Gastrocnemius medialis (tissue), 4 donors: ENCODE measurements around the gene CAMSAP2. TPM values are rescaled to one million over a fixed set of nuclear protein-coding genes. Genes with fewer than 3 reads are reported as not detected.

Experiments
- ATAC-seq, 2 donors: fragments of 150-250 bp; one replicate each; pipeline ENCODE4 v1.9.1; 2016
- DNase-seq, 2 donors: peaks; one replicate each; pipeline ENCODE4 v3.0.0-alpha.2; 2019
- H3K27ac ChIP-seq, 4 donors: fragments of 200-600 bp; sonication (generic); 1 replicate in 1 of 4; 2 replicates in 3 of 4; pipeline ENCODE4 v1.5.1; 2016 to 2018; ENCODE audit warnings: mild to moderate bottlenecking in 2 of 4, moderate library complexity in 1 of 4
- H3K27me3 ChIP-seq, 3 donors: fragments of 200-600 bp; sonication (generic) in 2 of 3; 1 replicate in 1 of 3; 2 replicates in 2 of 3; pipeline versions ENCODE4 v1.5.1 to v1.6.0; 2016 to 2019; ENCODE audit warnings: mild to moderate bottlenecking in 1 of 3, moderate library complexity in 1 of 3
- H3K36me3 ChIP-seq, 2 donors: fragments of 200-600 bp; sonication (generic) in 1 of 2; one replicate each; pipeline ENCODE4 v1.5.1; 2017 to 2018
- H3K4me1 ChIP-seq, 2 donors: fragments of 200-600 bp; sonication (generic) in 1 of 2; one replicate each; pipeline ENCODE4 v1.5.1; 2016 to 2017; ENCODE audit warnings: mild to moderate bottlenecking in 2 of 2
- H3K4me3 ChIP-seq, 4 donors: fragments of 200-600 bp; sonication (generic) in 3 of 4; 1 replicate in 1 of 4; 2 replicates in 3 of 4; pipeline ENCODE4 v1.5.1; 2016 to 2019; ENCODE audit warnings: mild to moderate bottlenecking in 2 of 4
- H3K9me3 ChIP-seq, 3 donors: fragments of 200-600 bp; sonication (generic) in 2 of 3; 1 replicate in 1 of 3; 2 replicates in 2 of 3; pipeline ENCODE4 v1.5.1; 2016 to 2019
- CTCF ChIP-seq, 5 experiments: fragments of 450-650 bp in 3 of 5; fragments of 200-600 bp in 2 of 5; sonication (generic) in 2 of 5; IDR thresholded peaks in 4 of 5; conservative IDR thresholded peaks in 1 of 5; 1 replicate in 4 of 5; 2 replicates in 1 of 5; pipeline ENCODE4 v1.5.1; 2016 to 2019; ENCODE audit warnings: antibody characterized with exemption in 5 of 5, mild to moderate bottlenecking in 3 of 5, moderate library complexity in 3 of 5
- POLR2A ChIP-seq, 2 donors: fragments of 450-650 bp; IDR thresholded peaks; one replicate each; pipeline ENCODE4 v1.6.1; 2017; ENCODE audit warnings: antibody characterized with exemption in 2 of 2, mild to moderate bottlenecking in 2 of 2, moderate library complexity in 2 of 2
- in situ Hi-C, 4 donors: fragments of 200-750 bp; cut with MboI; loops; one replicate each; pipeline versions ENCODE4 v1.15.0 to v1.8.0; 2017; ENCODE audit warnings: low sequenced_read_pairs in 4 of 4
- intact Hi-C: fragments of 100-400 bp; cut with DNase I; formaldehyde crosslinking; loops from one replicate; pipeline ENCODE4 v1.15.1; 2023; ENCODE audit warnings: low total_unique reads
- total RNA-seq, 4 donors: library from RNA; depleted of rRNA; stranded (reverse); fragments of >200 nt; gene quantifications; one replicate each; pipeline versions ENCODE4 v1.1.0 to v1.2.3, GENCODE V29; 2016

Gene CAMSAP2
- total RNA-seq, 4 donors from 2014 or later = 39.3 to 63.9 (median 54.2) TPM

GRCh38 chr1:200850554-200850953, 111.9 kb downstream of the CAMSAP2 start:
- Histone ChIP-seq H3K9me3 (no peaks in the 10 kb centered on the region), H3K36me3 (peaks cover 0 to 68% of the 10 kb centered on the region in 2 donors), H3K27me3 (no peaks in the 10 kb centered on the region), H3K4me1 (no peaks in the 10 kb centered on the region), H3K4me3 (no peak overlapping the region), H3K27ac (no peak overlapping the region)
- ATAC-seq (no peak), DNase-seq (no peak)
- in situ Hi-C loops (no loop called here), intact Hi-C loops (no loop called here)
- TF ChIP-seq CTCF (IDR thresholded peaks at IDR 0.05 in 4 of 5, conservative IDR thresholded peaks at IDR 0.05 in 1 of 5) (no peak), POLR2A (IDR thresholded peaks at IDR 0.05) (no peak)

GRCh38 chr1:200856716-200857357, 118.1 kb downstream of the CAMSAP2 start:
- Histone ChIP-seq H3K36me3 (peaks cover 13 to 60% of the 10 kb centered on the region in 2 donors), H3K27ac (no peak overlapping the region)
- intact Hi-C loops = no loop called here

GRCh38 chr1:200857804-200858203, 119.1 kb downstream of the CAMSAP2 start:
- Histone ChIP-seq H3K4me1 (no peaks in the 10 kb centered on the region), H3K9me3 (no peaks in the 10 kb centered on the region), H3K27me3 (no peaks in the 10 kb centered on the region), H3K36me3 (peaks cover 13 to 59% of the 10 kb centered on the region in 2 donors), H3K27ac (no peak overlapping the region), H3K4me3 (no peak overlapping the region)
- intact Hi-C loops (no loop called here), in situ Hi-C loops (no loop called here)
- DNase-seq (no peak), ATAC-seq (no peak)
- TF ChIP-seq POLR2A (IDR thresholded peaks at IDR 0.05) (no peak), CTCF (IDR thresholded peaks at IDR 0.05 in 4 of 5, conservative IDR thresholded peaks at IDR 0.05 in 1 of 5) (no peak)

More at GRCh38 chr1:200856716-200857357, 118.1 kb downstream of the CAMSAP2 start:
- in situ Hi-C loops = no loop called here
- H3K4me3 ChIP-seq = no peak overlapping the region
- TF ChIP-seq CTCF (IDR thresholded peaks at IDR 0.05 in 4 of 5, conservative IDR thresholded peaks at IDR 0.05 in 1 of 5) (no peak), POLR2A (IDR thresholded peaks at IDR 0.05) (no peak)
- ATAC-seq (no peak), DNase-seq (no peak)
- no peaks in the 10 kb centered on the region for H3K27me3 ChIP-seq
- H3K4me1 ChIP-seq = no peaks in the 10 kb centered on the region
- no peaks in the 10 kb centered on the region for H3K9me3 ChIP-seq

- H3K27me3 ChIP-seq = no peaks in the 10 kb centered on the region
- no peak overlapping the region for H3K27ac ChIP-seq
- no peak for ATAC-seq
- H3K36me3 ChIP-seq = peaks cover 3 to 22% of the 10 kb centered on the region in 2 donors
- in situ Hi-C loops (no loop called here), intact Hi-C loops (no loop called here)
- DNase-seq = no peak
- H3K9me3 ChIP-seq = no peaks in the 10 kb centered on the region
- H3K4me3 ChIP-seq = no peak overlapping the region
- TF ChIP-seq CTCF (IDR thresholded peaks at IDR 0.05 in 4 of 5, conservative IDR thresholded peaks at IDR 0.05 in 1 of 5) = no peak
- TF ChIP-seq POLR2A (IDR thresholded peaks at IDR 0.05) = no peak
- peaks cover 1 to 8% of the 10 kb centered on the region in 2 donors for H3K4me1 ChIP-seq
Observed at GRCh38 chr1:200861937-200862647, 123.4 kb downstream of the CAMSAP2 start.
